Measurements from ENCODE around the gene KIF3C. TPM values are rescaled to one million over a fixed set of nuclear protein-coding genes. Genes with fewer than 3 reads are reported as not detected.

Gene KIF3C
- total RNA-seq, 1 experiment from 2014 or later: 55.7 TPM

- ATAC-seq: no peak
- peaks cover 26% of the 10 kb centered on the region for H3K4me1 ChIP-seq (ENCODE audit: control insufficient read depth, insufficient read depth, low read length)
Measured at GRCh38 chr2:26008851-26009566, 26.7 kb upstream of the KIF3C start.

GRCh38 chr2:26008095-26008494, 25.8 kb upstream of the KIF3C start:
- in situ Hi-C loops (cut with HindIII; ENCODE audit: low pct_unique_long_range_greater_than_20kb, low sequenced_read_pairs): no loop called here
- H3K27ac ChIP-seq (ENCODE audit: low read length): peak overlapping the region; percentile 1; the same call in 1 of the 2 replicates
- DNase-seq (ENCODE audit: low read depth, low spot score) (no peak), ATAC-seq (no peak)
- TF ChIP-seq CTCF (IDR thresholded peaks at IDR 0.05) (no peak), TCF7L2 (IDR thresholded peaks at IDR 0.05; ENCODE audit: low read depth, low read length) (no peak), REST (IDR thresholded peaks at IDR 0.05; ENCODE audit: insufficient read depth in 1 of 2, low read depth in 2 of 2, low read length in 1 of 2) (no peak), SIN3A (IDR thresholded peaks at IDR 0.05; ENCODE audit: borderline replicate concordance, insufficient read depth, low read depth, low read length) (no peak), POLR2AphosphoS5 (IDR thresholded peaks at IDR 0.05; ENCODE audit: low read depth, low read length) (no peak)
- no peaks in the 10 kb centered on the region for H3K27me3 ChIP-seq (ENCODE audit: control insufficient read depth, insufficient read depth, low read length)
- CTCF ChIA-PET: interaction anchor here (0.7 kb wide), 1 partner anchor 10 kb away, joined by 4 read pairs; no protein-coding TSS in a partner anchor
- peaks cover 22% of the 10 kb centered on the region for H3K4me1 ChIP-seq (ENCODE audit: control insufficient read depth, insufficient read depth, low read length)
- peaks cover 4% of the 10 kb centered on the region; the same call in 1 of the 2 replicates for H3K9me3 ChIP-seq (ENCODE audit: control insufficient read depth, insufficient read depth, low read depth, low read length)
- POLR2A ChIA-PET: no interaction called here
- no peaks in the 10 kb centered on the region for H3K36me3 ChIP-seq (ENCODE audit: control insufficient read depth, insufficient read depth, low read length)
- intact Hi-C loops (cut with micrococcal nuclease; ENCODE audit: unreplicated experiment): no loop called here
- BruUV-seq (replicated peaks): no TSS peak
- H3K4me3 ChIP-seq (ENCODE audit: low read depth in 2 of 2, low read length in 2 of 2): no peak overlapping the region

More at GRCh38 chr2:26008851-26009566, 26.7 kb upstream of the KIF3C start:
- Histone ChIP-seq H3K27me3 (ENCODE audit: control insufficient read depth, insufficient read depth, low read length) (no peaks in the 10 kb centered on the region), H3K4me3 (ENCODE audit: low read depth in 2 of 2, low read length in 2 of 2) (no peak overlapping the region), H3K9me3 (ENCODE audit: control insufficient read depth, insufficient read depth, low read depth, low read length) (peaks cover 4% of the 10 kb centered on the region; the same call in 1 of the 2 replicates), H3K27ac (ENCODE audit: low read length) (peak overlapping the region; percentile 4; the same call in 1 of the 2 replicates), H3K36me3 (ENCODE audit: control insufficient read depth, insufficient read depth, low read length) (no peaks in the 10 kb centered on the region)
- ChIA-PET CTCF (no interaction called here), POLR2A (no interaction called here)
- intact Hi-C loops (cut with micrococcal nuclease; ENCODE audit: unreplicated experiment) (no loop called here), in situ Hi-C loops (cut with HindIII; ENCODE audit: low pct_unique_long_range_greater_than_20kb, low sequenced_read_pairs) (no loop called here)
- DNase-seq (ENCODE audit: low read depth, low spot score): no peak
- no TSS peak for BruUV-seq (replicated peaks)
- TF ChIP-seq REST (IDR thresholded peaks at IDR 0.05; ENCODE audit: insufficient read depth in 1 of 2, low read depth in 2 of 2, low read length in 1 of 2) (no peak), TCF7L2 (IDR thresholded peaks at IDR 0.05; ENCODE audit: low read depth, low read length) (no peak), SIN3A (IDR thresholded peaks at IDR 0.05; ENCODE audit: borderline replicate concordance, insufficient read depth, low read depth, low read length) (no peak), CTCF (IDR thresholded peaks at IDR 0.05) (no peak), POLR2AphosphoS5 (IDR thresholded peaks at IDR 0.05; ENCODE audit: low read depth, low read length) (no peak)

Data from Panc1 (cell line).